ENCODE data around the gene SIK2.
A peak's percentile ranks its signal among the peaks of the same experiment; 100 is the strongest.

Gene SIK2

DNA sequence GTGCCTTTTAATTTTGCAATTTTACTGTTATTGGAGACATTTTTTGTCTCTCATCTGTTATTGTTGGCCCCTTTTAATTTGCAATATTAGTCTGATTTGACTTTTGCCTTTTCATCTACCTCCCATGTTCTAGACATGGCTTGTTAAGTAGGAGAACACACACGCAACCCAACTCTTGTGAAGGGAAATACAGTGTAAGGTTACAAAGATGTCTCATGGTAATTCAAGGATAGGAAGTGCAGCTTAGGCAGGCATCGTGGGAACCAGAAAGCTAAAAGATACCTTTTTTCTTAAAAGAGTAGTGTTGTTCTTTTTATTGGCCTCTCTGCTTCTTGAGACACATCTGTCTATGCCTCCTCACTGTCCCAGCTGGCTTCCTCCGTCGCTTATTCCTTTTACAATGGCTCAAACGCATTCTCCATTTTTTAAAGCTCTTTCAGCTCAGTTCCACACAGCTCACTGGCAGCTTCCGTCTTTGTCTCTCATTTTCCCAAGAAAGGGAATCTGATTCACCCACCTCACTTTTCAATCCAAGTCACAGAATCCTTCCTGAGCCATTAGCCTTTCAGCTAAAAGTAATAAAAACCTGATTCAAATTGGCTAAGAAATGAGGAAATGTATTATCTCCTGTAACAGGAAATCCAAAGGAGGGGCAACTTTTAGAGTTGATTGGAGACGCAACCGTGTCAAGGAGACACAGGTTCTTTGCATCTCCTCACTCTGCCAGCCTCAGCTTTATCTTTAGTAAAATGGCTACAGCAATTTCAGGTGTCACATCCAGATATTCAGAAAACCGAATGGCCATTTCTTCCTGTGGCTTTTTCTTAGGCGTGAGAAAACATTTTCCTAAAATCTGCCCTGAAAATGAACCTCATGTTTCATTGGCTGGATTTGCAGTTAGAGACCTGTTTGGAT is 57.2 kb downstream of the SIK2 start:
- no peak for DNase-seq (ENCODE audit: low spot score)

DNA sequence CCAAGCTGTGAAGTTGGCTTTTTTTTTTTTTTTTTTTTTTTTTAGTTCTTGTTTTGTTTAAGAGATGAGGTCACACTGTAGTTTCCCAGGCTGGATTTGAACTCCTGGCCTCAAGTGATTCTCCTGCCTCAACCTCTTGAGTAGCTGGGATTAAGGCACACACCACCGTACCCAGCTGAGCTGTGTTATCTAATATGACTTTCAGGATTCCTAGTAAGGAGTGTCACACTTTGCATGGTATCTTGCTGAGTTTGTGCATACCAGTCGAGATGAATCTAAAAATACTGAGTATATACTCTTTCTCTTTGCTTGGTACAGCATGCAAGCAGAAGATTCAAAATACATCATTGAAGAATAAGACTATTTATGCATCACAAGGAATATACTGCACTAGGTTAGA is 58.6 kb downstream of the SIK2 start:
- no peak for DNase-seq (ENCODE audit: low spot score)

DNA sequence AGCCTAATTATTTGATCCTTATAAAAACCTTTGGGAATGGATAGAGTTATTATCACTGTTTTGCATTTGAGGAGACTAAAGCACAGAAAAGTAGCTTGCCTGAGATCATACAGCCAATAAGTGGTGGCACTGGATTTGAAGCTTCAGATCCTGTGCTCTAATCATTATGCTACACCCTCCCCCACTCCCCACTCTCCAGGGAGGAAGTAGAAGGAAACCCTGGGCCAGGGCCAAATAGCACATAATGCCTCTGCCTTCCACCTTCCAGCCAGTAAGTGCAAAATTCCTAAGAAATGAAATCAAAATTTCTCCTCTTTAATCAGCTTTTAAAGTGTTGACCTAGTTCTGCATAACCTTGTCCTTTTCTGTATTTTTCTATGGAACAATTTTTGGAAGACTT is 61.6 kb downstream of the SIK2 start:
- DNase-seq (ENCODE audit: low spot score), result no peak

DNA sequence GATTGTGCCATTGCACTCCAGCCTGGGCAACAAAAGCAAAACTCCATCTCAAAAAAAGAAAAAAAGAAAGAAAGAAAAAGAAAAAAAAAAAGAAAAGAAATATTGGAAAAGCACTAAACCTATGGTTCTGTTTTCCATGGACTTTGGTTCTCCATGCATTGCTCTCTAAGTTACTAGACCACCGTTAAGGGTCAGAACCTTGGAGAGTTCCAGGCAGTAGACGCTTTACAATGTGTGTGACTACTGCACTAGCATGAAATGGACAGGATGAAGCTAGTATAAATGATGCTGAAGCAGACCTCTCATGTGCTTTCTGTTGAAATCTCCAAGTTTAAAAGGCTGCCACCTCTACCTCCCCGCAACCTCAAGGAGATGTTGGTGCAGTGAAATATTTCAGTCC is 63.5 kb downstream of the SIK2 start:
- DNase-seq (ENCODE audit: low spot score), result peak; percentile 8

DNA sequence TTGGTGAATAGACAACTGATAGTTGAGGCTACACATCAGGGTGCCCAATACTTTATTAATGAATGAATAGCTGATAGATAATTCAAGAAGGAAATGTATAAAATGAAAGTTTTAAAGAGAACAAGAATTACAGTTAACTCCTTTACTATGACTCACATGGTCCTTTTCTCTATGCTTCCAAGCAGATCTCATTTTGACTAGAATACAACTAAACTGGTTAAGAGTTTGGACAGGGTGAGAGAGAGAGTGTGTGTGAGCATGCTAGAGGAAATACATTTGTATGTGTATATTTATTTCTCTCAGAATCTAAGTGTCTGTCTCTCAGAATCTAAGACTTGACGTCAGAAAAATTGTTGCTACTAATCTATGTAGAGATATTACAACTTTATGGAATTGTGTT is 66.7 kb downstream of the SIK2 start:
- no peak for DNase-seq (ENCODE audit: low spot score)

DNA sequence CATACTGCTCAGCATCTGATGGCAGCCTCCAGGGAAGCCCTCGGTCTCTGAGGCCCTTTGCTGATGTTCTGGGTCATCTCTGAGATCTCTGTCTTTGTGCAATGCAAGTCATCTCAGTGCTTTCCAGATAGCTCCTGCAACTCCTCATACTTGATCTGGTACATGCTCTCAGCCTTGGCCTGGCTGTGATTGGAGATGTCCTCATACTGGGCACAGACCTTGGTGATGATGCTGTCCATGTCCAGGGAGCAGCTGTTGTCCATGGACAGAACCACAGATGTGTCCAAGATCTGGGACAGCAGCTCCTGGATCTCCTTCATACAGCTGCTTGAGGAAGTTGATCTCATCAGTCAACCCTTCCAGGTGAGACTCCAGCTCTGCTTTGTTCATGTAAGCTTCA is 69.1 kb downstream of the SIK2 start:
- DNase-seq (ENCODE audit: low spot score), result no peak

DNA sequence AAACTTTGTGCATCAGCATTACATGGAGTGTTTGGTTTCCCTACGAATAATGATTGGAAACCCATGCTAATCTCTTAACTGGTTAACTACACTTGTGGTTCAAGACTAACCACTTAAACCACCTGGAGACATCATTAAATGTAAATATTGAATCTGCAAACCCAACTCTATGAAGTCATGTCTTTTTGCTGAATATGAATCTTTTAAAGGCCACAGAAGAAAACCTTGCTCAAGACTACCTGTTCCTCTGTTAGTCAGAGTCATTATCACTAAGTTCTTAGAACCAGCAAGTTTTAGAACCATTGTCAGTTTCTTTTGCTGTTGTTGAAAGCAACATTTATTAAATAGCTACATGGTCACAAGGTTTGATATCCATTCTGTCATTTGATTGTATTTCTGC is 70.7 kb downstream of the SIK2 start:
- no peak for DNase-seq (ENCODE audit: low spot score)

DNA sequence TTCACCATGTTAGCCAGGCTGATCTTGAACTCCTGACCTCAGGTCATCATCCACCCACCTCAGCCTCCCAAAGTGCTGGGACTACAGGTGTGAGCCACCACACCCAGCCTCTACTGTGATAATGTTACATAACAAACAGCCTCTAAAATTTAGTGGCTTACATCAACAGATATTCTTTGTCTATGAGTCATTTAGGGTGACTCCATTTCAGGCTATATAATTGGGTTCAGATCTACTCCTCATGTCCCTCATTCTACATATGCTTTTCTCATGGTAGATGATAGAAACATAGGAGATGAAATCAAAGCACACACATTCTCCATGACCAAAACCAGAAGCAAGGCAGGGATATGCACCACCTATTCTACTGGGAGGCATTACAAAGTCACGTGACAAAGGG is 72.7 kb downstream of the SIK2 start:
- no peak for DNase-seq (ENCODE audit: low spot score)

DNA sequence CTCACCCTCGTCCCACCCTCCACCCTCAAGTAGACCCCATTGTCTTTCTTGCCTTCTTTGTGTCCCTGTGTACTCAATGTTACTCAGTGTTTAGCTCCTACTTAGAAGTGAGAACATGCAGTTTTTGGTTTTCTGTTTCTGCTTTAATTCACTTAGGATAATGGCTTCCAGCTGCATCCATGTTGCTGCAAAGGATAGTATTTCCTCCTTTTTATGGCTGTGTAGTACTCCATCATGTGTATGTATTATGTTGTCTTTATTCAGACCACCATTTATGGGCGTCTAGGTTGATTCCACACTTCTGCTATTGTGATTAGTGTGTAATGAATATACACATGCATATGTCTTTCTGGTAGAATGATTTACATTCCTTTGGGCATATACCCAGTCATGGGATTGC is 73.6 kb downstream of the SIK2 start:
- DNase-seq (ENCODE audit: low spot score), result no peak

DNA sequence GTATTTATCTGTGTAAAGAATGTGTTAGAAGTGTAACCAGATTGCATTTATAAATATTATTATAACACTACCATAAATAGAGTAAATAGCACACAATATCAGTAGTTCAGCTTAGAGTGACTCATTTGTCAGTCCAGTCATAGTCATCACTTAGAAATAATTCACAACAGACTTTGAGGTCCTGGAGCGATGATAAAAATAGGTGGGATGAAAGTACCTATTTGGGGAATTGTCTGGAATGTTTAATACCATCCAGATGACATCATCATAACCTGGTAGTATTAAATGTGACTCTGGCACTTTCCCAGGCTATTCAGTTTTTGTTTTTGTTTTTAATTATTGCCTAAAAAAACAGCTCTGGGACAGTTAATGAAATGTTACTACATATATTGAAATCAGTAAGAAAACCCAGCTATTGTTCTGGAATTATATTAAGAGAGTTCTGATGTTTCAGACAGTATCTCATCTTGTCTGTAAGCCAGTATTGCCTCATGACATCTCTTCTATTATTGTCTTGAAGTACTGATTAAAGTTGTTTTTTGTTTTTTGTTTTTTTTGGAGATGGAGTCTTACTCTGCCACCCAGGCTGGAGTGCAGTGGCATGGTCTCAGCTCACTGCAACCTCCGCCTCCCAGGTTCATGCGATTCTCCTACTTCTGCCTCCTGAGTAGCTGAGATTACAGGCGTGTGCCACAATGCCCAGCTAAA is 74.8 kb downstream of the SIK2 start:
- DNase-seq (ENCODE audit: low spot score), result peak; percentile 6

DNA sequence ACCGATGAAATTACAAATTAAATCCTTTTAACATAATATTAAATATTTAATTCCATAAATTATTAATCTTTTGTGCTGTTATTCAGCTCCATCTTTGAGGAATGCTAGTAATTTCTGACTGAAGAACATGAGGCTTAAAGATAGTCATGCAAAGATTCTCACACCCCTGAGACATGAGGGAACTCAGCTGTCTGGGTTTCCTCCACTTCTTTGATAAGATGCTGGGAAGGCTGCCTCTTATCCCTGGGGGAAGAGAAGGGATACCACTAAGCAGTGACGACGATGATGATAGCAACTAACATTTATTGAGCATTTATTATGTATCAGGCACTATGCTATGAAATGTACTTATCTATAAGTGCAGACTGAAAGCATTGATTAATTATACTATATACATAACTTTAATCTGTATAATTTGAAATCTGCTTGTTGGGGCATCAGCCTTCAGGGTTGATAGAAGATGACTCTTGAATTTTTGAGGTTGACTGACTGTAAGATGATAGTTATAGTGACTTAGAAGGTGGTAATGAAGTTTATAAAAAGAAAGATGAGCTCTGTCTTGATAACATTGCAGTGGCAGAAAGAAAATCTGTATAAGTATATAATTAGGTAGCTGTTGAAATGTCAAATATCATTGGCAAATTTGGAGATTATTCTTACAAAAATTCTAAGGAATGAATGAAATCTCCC is 78.4 kb downstream of the SIK2 start:
- no peak for DNase-seq (ENCODE audit: low spot score)

DNA sequence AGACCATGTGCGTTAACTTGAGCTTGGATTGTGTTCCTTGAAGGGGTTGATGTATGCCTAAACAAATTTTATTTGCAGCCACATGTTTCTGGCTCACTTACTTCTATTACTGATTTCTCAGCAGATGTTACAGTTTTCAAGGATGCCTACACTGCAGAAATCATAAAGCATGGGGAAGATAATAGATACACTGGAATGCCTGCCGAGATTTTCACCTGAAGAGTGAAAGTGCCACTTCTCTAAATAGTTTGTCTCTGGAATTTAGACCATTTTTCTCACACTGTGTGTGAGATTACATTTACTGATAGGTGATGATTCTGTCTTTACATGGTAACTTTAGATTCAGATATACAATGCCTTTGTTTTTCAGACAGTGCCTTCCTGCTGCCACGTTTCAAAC is 81.6 kb downstream of the SIK2 start:
- no peak for DNase-seq (ENCODE audit: low spot score)

DNA sequence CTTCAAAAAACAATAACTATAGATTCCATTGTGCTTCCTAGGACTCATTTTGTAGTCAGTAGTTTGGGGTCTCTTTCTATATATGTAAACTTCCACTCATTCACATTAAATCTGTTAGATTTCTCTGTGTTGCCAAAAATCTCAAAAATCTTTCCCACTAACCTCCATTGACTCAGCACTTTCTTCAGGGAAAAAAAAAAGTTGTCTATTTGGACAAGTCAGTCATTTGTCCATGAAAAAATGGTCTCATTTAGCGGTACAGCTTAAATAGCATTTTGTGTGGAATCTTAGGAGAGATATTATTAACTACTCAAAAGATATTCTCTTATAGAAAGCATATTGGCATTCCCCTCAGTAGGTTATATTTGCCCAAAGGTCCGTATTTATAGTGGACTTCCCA is 82.0 kb downstream of the SIK2 start:
- no peak for DNase-seq (ENCODE audit: low spot score)

DNA sequence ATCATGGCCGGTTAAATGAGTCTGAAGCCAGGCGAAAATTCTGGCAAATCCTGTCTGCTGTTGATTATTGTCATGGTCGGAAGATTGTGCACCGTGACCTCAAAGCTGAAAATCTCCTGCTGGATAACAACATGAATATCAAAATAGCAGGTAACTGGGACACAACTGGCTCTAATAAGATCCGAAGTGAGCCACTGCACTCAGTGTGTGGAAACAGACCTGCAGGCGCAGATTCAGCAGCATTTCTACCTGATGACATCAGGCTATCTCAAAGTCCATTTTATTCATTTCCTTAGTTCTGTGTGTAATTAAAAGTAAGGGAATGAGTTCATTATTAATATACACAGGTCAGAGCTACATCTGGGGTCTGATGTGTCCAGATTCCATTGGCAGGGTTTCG is 85.8 kb downstream of the SIK2 start:
- DNase-seq (ENCODE audit: low spot score), result no peak

DNA sequence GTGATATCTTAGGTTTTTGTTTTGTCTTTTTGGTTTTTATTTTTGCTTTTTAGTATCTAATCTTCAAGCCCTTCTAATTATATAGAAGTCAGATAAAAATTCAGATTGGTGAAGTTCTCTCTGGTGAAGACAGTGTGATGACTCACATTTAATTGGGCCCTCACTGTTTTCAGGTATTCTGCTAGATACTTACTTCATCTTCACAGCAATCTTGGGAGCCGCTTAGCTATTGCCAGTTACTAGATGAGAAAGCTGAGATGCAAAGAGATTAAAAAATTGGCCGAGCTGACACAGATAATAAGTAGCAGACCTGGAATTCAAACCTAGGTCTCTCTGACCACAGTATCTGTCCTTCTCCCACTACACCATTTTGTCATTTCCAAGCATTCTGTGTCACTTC is 88.9 kb downstream of the SIK2 start:
- no peak for DNase-seq (ENCODE audit: low spot score)

DNA sequence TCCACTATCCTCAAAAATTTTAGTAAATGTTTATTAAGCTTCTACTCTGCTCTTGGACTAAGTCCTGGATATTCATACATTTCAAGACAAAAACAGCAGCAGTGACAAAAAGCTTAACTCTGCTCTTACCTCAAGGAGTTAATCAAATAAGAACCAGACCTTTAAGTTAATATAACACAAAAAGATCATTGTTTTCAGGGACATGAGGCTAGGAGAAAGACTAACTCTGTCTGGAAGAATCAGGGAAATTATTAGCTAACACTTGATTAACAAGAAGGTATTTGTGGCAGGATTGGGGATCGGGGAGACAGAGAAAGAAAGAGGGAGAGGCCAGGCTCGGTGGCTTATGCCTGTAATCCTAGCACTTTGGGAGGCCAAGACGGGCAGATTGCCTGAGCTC is 89.5 kb downstream of the SIK2 start:
- DNase-seq (ENCODE audit: low spot score), result peak; percentile 63

DNA sequence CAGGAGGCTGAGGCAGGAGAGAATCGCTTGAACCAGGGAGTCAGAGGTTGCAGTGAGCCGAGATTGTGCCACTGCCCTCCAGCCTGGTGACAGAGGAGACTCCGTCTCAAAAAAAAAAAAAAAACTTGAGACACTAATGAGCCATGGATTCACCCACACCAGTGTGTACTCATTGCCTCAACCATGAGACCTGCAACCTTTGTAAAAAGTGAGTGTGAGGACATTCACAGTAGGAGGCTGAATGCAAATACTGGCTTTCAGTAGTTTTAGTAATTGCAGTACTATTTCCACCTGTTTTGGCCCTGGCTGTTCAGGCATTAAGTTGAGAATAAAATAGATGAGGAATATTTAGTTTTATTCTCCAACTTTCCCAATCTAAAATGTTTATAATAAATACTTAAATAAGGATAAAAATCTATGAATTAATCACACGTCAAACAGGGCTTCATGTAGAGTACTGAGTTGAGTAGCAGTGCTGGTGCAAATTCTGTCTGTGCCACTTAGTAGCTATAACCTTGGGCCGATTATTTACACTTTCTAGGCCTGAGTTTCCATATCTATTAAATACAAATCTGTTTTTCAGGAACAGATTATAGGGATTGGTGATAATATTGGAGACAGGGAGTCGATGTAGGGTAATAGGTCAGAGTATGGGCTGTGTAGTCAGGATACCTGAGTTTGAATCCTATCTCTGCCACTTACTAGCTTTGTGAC is 91.1 kb downstream of the SIK2 start:
- no peak for DNase-seq (ENCODE audit: low spot score)

DNA sequence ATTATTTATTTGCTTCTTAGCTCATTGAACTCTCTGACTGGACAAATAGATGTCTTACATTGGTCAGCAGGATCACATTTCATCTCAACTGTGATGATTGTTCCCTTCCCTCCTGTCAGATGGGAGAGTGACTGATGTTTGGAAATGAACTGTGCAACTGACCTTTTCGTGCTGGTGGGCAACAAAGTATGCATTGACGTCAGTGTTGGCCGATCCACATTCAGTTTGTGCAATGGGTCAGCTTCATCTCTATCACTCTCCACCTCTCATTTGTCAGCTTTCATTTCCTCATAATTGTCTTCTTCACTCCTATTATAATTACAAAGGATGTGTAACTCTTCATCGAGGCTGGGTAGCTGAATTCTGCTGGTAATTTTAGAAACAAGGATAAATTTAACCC is 92.6 kb downstream of the SIK2 start:
- peak; percentile 75 for DNase-seq (ENCODE audit: low spot score)

DNA sequence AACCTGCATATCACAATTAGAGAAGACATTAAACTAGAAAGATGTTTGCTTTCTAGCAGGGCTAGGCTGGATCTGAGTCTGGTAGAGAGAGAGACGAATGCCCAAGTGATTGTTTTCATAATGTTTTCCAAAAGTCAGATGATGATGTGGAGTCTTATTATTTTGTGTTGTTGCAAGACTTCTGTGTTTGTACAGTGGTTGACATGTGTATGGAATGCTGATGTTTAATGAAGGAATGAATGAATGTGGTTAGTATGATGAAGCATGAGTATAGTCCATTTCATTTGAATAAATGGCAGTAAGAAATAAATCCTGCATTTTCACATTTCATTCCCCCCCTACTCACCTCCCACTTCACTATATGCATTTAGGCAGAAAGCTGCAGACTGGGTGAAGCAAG is 94.3 kb downstream of the SIK2 start:
- DNase-seq (ENCODE audit: low spot score), result no peak

DNA sequence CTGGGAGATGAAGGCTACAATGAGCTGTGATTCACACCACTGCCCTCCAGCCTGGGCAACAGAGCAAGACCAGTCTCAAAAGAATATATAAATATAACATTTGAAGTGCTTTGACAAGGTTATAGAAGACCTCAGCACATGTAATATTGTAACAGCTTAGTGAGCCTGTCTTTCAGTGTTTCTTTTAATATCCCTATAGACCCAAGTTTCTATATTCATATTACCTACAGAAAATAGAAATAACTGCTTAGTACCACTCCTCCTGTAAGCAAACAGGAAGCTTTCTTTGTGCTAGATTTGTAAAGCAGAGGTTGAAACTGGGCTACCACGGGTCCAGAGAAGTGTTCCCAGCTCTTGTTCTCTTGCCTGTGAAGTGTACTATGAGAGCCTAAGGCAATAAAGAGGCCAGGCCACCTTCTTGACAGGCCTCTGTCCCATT is 95.7 kb downstream of the SIK2 start:
- DNase-seq (ENCODE audit: low spot score), result no peak

DNA sequence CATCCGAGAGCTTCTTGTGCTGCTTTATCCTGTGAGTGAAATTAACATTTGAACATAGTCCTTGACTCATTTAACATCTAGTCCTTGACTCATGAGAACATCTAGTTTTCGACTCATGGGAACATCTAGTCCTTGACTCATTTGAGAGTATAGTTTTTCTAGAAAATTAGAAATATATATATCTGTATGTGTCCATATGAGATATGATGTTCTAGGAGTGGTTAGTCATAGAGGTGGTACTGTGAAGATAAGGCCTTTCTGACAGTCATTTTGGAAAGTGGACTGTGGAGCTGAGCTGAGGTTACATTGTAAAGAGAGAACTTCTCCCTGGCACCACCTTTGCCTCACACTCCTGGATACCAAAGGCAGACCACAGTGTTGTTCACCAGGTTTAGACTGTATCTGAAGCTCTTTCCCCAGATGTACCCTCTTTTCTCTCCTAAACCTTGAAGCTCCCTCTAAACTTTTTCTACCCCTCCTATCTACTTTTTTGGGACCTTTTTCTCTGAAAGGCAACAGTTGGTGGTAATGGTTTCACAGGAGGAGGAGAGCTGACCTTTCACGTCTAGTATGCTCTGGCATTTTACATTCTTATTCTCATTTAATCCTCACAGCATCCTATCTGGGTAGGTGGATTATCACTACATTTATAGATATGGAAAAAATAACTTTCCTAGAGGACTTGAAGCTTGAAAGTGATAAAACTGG is 96.8 kb downstream of the SIK2 start:
- no peak for DNase-seq (ENCODE audit: low spot score)

All from COLO829 (cell line).